ENCODE data around the gene TBX6. TPM values are rescaled to one million over a fixed set of nuclear protein-coding genes. Genes with fewer than 3 reads are reported as not detected.

The TBX6 gene
- polyA plus RNA-seq, 4 donors, result 1.1 to 2.0 (median 1.2) TPM

GRCh38 chr16:30114411-30114810 is 22.7 kb upstream of the TBX6 start:
- no peak for DNase-seq (ENCODE audit: low read depth in 4 of 4, low spot score in 3 of 4)

GRCh38 chr16:30113711-30114333 is 22.1 kb upstream of the TBX6 start:
- DNase-seq (ENCODE audit: low read depth in 4 of 4, low spot score in 3 of 4), result no peak

GRCh38 chr16:30113031-30113710 is 21.4 kb upstream of the TBX6 start, which contains the start of gene GDPD3:
Gene GDPD3 (minus strand): TSS chr16:30113537. CDS start chr16:30113478, 59 bp downstream.
- DNase-seq (ENCODE audit: low read depth in 4 of 4, low spot score in 3 of 4), result no peak

- no peak for DNase-seq (ENCODE audit: low read depth in 4 of 4, low spot score in 3 of 4)
Measured at GRCh38 chr16:30112197-30113030, 20.7 kb upstream of the TBX6 start.

- no peak for DNase-seq (ENCODE audit: low read depth in 4 of 4, low spot score in 3 of 4)
Measured at GRCh38 chr16:30110661-30111060, 18.9 kb upstream of the TBX6 start.

- DNase-seq (ENCODE audit: low read depth in 4 of 4, low spot score in 3 of 4), result no peak
Measured at GRCh38 chr16:30108059-30108850, 16.5 kb upstream of the TBX6 start.

GRCh38 chr16:30104492-30104891 is 12.8 kb upstream of the TBX6 start:
- no peak for DNase-seq (ENCODE audit: low read depth in 4 of 4, low spot score in 3 of 4)

GRCh38 chr16:30104090-30104489 is 12.4 kb upstream of the TBX6 start:
- DNase-seq (ENCODE audit: low read depth in 4 of 4, low spot score in 3 of 4), result no peak

- DNase-seq (ENCODE audit: low read depth in 4 of 4, low spot score in 3 of 4), result no peak
Measured at GRCh38 chr16:30096862-30097563, 5.3 kb upstream of the TBX6 start.

- DNase-seq (ENCODE audit: low read depth in 4 of 4, low spot score in 3 of 4), result peak; percentile 74 to 84 (median 77)
Measured at GRCh38 chr16:30096105-30096861, 4.6 kb upstream of the TBX6 start, which contains the start of gene YPEL3. Gene YPEL3 (minus strand): TSS chr16:30096213. CDS start chr16:30095482, 731 bp downstream.

GRCh38 chr16:30095166-30096078 is 3.7 kb upstream of the TBX6 start:
- no peak for DNase-seq (ENCODE audit: low read depth in 4 of 4, low spot score in 3 of 4)

GRCh38 chr16:30094541-30095165 is 2.9 kb upstream of the TBX6 start:
- no peak for DNase-seq (ENCODE audit: low read depth in 4 of 4, low spot score in 3 of 4)

GRCh38 chr16:30092373-30093010 is 768 bp upstream of the TBX6 start:
- DNase-seq (ENCODE audit: low read depth in 4 of 4, low spot score in 3 of 4), result peak in 2 of 4 donors; percentile 40 to 57

- no peak for DNase-seq (ENCODE audit: low read depth in 4 of 4, low spot score in 3 of 4)
Measured at GRCh38 chr16:30090610-30091331, 953 bp downstream of the TBX6 start.

- no peak for DNase-seq (ENCODE audit: low read depth in 4 of 4, low spot score in 3 of 4)
Measured at GRCh38 chr16:30088832-30089624, 2.7 kb downstream of the TBX6 start.

All from right renal pelvis (tissue), 4 donors.